ENCODE measurements around the gene NFATC2. TPM values are rescaled to one million over a fixed set of nuclear protein-coding genes. Genes with fewer than 3 reads are reported as not detected.

Gene NFATC2
- total and polyA plus RNA-seq, 2 of the 8 experiments (the other 6 are each of a cell fraction or from before 2014, with no cell fraction given), result 0.27 to 0.91 TPM

DNA sequence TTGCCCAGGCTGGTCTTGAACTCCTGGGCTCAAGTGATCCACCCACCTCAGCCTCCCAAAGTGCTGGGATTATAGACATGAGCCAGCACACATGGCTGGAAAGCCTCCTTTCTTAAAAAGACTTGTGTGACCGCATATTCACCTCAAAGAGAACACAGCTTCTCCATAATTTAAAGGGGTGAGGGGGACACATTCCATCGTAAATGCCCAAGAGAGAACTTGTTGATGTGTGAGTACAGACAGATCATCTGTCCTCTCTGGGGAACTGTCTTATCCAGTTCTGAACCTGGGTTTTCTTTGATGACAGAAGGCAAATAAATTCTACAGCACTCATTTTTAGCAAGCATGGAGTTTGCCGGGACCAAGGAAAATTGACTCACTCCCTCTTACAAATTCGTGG lies 47.2 kb downstream of the NFATC2 start (continued):
- TF ChIP-seq, protein P1, sequence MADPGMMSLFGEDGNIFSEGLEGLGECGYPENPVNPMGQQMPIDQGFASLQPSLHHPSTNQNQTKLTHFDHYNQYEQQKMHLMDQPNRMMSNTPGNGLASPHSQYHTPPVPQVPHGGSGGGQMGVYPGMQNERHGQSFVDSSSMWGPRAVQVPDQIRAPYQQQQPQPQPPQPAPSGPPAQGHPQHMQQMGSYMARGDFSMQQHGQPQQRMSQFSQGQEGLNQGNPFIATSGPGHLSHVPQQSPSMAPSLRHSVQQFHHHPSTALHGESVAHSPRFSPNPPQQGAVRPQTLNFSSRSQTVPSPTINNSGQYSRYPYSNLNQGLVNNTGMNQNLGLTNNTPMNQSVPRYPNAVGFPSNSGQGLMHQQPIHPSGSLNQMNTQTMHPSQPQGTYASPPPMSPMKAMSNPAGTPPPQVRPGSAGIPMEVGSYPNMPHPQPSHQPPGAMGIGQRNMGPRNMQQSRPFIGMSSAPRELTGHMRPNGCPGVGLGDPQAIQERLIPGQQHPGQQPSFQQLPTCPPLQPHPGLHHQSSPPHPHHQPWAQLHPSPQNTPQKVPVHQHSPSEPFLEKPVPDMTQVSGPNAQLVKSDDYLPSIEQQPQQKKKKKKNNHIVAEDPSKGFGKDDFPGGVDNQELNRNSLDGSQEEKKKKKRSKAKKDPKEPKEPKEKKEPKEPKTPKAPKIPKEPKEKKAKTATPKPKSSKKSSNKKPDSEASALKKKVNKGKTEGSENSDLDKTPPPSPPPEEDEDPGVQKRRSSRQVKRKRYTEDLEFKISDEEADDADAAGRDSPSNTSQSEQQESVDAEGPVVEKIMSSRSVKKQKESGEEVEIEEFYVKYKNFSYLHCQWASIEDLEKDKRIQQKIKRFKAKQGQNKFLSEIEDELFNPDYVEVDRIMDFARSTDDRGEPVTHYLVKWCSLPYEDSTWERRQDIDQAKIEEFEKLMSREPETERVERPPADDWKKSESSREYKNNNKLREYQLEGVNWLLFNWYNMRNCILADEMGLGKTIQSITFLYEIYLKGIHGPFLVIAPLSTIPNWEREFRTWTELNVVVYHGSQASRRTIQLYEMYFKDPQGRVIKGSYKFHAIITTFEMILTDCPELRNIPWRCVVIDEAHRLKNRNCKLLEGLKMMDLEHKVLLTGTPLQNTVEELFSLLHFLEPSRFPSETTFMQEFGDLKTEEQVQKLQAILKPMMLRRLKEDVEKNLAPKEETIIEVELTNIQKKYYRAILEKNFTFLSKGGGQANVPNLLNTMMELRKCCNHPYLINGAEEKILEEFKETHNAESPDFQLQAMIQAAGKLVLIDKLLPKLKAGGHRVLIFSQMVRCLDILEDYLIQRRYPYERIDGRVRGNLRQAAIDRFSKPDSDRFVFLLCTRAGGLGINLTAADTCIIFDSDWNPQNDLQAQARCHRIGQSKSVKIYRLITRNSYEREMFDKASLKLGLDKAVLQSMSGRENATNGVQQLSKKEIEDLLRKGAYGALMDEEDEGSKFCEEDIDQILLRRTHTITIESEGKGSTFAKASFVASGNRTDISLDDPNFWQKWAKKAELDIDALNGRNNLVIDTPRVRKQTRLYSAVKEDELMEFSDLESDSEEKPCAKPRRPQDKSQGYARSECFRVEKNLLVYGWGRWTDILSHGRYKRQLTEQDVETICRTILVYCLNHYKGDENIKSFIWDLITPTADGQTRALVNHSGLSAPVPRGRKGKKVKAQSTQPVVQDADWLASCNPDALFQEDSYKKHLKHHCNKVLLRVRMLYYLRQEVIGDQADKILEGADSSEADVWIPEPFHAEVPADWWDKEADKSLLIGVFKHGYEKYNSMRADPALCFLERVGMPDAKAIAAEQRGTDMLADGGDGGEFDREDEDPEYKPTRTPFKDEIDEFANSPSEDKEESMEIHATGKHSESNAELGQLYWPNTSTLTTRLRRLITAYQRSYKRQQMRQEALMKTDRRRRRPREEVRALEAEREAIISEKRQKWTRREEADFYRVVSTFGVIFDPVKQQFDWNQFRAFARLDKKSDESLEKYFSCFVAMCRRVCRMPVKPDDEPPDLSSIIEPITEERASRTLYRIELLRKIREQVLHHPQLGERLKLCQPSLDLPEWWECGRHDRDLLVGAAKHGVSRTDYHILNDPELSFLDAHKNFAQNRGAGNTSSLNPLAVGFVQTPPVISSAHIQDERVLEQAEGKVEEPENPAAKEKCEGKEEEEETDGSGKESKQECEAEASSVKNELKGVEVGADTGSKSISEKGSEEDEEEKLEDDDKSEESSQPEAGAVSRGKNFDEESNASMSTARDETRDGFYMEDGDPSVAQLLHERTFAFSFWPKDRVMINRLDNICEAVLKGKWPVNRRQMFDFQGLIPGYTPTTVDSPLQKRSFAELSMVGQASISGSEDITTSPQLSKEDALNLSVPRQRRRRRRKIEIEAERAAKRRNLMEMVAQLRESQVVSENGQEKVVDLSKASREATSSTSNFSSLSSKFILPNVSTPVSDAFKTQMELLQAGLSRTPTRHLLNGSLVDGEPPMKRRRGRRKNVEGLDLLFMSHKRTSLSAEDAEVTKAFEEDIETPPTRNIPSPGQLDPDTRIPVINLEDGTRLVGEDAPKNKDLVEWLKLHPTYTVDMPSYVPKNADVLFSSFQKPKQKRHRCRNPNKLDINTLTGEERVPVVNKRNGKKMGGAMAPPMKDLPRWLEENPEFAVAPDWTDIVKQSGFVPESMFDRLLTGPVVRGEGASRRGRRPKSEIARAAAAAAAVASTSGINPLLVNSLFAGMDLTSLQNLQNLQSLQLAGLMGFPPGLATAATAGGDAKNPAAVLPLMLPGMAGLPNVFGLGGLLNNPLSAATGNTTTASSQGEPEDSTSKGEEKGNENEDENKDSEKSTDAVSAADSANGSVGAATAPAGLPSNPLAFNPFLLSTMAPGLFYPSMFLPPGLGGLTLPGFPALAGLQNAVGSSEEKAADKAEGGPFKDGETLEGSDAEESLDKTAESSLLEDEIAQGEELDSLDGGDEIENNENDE (IDR thresholded peaks at IDR 0.05; ENCODE audit: insufficient replicate concordance, low read length), result no peak
- TF ChIP-seq CREB1 (IDR thresholded peaks at IDR 0.05) (no peak), RAD21 (IDR thresholded peaks at IDR 0.05 in 1 of 2, conservative IDR thresholded peaks at IDR 0.05 in 1 of 2; ENCODE audit: low read depth in 2 of 2, low read length in 2 of 2) (no peak), YY1 (IDR thresholded peaks at IDR 0.05; ENCODE audit: low read depth, low read length) (no peak), EP300 (IDR thresholded peaks at IDR 0.05; ENCODE audit: borderline replicate concordance in 1 of 2, low read depth in 2 of 2, low read length in 2 of 2) (no peak), TAF7 (optimal IDR thresholded peaks at IDR 0.05; ENCODE audit: borderline replicate concordance, low read depth, low read length) (no peak), SRF (IDR thresholded peaks at IDR 0.05; ENCODE audit: low read depth, low read length) (no peak), POLR2AphosphoS5 (IDR thresholded peaks at IDR 0.05; ENCODE audit: low read depth, low read length) (no peak), SAP30 (IDR thresholded peaks at IDR 0.05; ENCODE audit: insufficient read depth, insufficient replicate concordance, low read length) (no peak), NANOG (IDR thresholded peaks at IDR 0.05; ENCODE audit: insufficient read depth, low read depth, low read length, poor library complexity, severe bottlenecking) (no peak), SP4 (IDR thresholded peaks at IDR 0.05; ENCODE audit: low read length) (no peak)
